HEK293 (cell line): ENCODE data around the gene MTHFS.

Experiments used
- YY1 ChIP-seq: fragments of 450-650 bp; formaldehyde crosslinking; IDR thresholded peaks from 2 replicates; pipeline ENCODE4 v1.5.1; 2018; ENCODE audit warnings: missing biosample characterization, missing genetic modification characterization
- ZNF19 ChIP-seq: fragments of 450-650 bp; formaldehyde crosslinking; IDR thresholded peaks from 2 replicates; pipeline ENCODE4; 2016; ENCODE audit warnings: missing biosample characterization, missing genetic modification characterization, low read depth
- ZNF792 ChIP-seq: fragments of 450-650 bp; formaldehyde crosslinking; IDR thresholded peaks from 2 replicates; pipeline ENCODE4 v1.5.1; 2016; ENCODE audit warnings: missing biosample characterization, missing genetic modification characterization
- TF ChIP-seq, protein P1 (sequence below): fragments of 450-650 bp; formaldehyde crosslinking; IDR thresholded peaks from 2 replicates; pipeline ENCODE4 v1.5.1; 2016; ENCODE audit warnings: missing biosample characterization, missing genetic modification characterization
- TF ChIP-seq, protein P2 (sequence below): fragments of 450-650 bp; formaldehyde crosslinking; IDR thresholded peaks from 2 replicates; pipeline ENCODE4 v1.5.1; 2016; ENCODE audit warnings: missing biosample characterization, missing genetic modification characterization
- TF ChIP-seq, protein P3 (sequence below): fragments of 450-650 bp; formaldehyde crosslinking; IDR thresholded peaks from 2 replicates; pipeline ENCODE4 v1.5.1; 2016; ENCODE audit warnings: missing biosample characterization, missing genetic modification characterization, low read depth
- TF ChIP-seq, protein P4 (sequence below): fragments of 450-650 bp; formaldehyde crosslinking; IDR thresholded peaks from 2 replicates; pipeline ENCODE4 v1.5.1; 2017; ENCODE audit warnings: missing biosample characterization, missing genetic modification characterization
- TF ChIP-seq, protein P5 (sequence below): fragments of 450-650 bp; IDR thresholded peaks from 2 replicates; pipeline ENCODE4 v1.5.1; 2018; ENCODE audit warnings: missing biosample characterization, missing genetic modification characterization
- TF ChIP-seq, protein P6 (sequence below): fragments of 450-650 bp; formaldehyde crosslinking; optimal IDR thresholded peaks from 2 replicates; pipeline ENCODE3; 2016; ENCODE audit warnings: missing biosample characterization, mild to moderate bottlenecking, missing genetic modification characterization

DNA sequence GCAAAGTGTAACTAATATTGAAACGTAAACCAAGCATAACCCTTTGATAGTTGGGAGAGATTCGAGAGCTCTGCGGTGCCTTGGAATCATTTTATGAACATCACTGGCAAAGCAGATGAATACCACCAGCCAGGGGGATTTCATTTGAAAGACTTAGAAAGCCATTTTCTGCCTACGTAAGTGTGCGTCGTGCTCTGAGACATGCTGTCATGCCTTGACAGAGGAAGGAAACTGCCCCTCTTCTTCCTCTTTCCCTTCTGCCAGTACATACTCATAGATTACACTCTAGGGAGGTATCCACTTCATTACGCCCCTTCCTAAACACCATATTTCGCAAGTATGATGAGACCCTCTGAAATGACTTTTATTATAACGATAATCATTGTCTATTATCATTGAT is 3.3 kb upstream of the MTHFS start:
- TF ChIP-seq, protein P1, sequence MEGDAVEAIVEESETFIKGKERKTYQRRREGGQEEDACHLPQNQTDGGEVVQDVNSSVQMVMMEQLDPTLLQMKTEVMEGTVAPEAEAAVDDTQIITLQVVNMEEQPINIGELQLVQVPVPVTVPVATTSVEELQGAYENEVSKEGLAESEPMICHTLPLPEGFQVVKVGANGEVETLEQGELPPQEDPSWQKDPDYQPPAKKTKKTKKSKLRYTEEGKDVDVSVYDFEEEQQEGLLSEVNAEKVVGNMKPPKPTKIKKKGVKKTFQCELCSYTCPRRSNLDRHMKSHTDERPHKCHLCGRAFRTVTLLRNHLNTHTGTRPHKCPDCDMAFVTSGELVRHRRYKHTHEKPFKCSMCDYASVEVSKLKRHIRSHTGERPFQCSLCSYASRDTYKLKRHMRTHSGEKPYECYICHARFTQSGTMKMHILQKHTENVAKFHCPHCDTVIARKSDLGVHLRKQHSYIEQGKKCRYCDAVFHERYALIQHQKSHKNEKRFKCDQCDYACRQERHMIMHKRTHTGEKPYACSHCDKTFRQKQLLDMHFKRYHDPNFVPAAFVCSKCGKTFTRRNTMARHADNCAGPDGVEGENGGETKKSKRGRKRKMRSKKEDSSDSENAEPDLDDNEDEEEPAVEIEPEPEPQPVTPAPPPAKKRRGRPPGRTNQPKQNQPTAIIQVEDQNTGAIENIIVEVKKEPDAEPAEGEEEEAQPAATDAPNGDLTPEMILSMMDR (tag by site-specific recombination) = no peak
- TF ChIP-seq YY1 (tag by site-specific recombination) (no peak), ZNF19 (tag by site-specific recombination) (no peak), ZNF792 (tag by site-specific recombination) (no peak)
- TF ChIP-seq, protein P2, sequence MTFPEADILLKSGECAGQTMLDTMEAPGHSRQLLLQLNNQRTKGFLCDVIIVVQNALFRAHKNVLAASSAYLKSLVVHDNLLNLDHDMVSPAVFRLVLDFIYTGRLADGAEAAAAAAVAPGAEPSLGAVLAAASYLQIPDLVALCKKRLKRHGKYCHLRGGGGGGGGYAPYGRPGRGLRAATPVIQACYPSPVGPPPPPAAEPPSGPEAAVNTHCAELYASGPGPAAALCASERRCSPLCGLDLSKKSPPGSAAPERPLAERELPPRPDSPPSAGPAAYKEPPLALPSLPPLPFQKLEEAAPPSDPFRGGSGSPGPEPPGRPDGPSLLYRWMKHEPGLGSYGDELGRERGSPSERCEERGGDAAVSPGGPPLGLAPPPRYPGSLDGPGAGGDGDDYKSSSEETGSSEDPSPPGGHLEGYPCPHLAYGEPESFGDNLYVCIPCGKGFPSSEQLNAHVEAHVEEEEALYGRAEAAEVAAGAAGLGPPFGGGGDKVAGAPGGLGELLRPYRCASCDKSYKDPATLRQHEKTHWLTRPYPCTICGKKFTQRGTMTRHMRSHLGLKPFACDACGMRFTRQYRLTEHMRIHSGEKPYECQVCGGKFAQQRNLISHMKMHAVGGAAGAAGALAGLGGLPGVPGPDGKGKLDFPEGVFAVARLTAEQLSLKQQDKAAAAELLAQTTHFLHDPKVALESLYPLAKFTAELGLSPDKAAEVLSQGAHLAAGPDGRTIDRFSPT (tag by site-specific recombination) = no peak
- TF ChIP-seq, protein P3, sequence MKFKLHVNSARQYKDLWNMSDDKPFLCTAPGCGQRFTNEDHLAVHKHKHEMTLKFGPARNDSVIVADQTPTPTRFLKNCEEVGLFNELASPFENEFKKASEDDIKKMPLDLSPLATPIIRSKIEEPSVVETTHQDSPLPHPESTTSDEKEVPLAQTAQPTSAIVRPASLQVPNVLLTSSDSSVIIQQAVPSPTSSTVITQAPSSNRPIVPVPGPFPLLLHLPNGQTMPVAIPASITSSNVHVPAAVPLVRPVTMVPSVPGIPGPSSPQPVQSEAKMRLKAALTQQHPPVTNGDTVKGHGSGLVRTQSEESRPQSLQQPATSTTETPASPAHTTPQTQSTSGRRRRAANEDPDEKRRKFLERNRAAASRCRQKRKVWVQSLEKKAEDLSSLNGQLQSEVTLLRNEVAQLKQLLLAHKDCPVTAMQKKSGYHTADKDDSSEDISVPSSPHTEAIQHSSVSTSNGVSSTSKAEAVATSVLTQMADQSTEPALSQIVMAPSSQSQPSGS (tag by site-specific recombination) = no peak
- TF ChIP-seq, protein P4, sequence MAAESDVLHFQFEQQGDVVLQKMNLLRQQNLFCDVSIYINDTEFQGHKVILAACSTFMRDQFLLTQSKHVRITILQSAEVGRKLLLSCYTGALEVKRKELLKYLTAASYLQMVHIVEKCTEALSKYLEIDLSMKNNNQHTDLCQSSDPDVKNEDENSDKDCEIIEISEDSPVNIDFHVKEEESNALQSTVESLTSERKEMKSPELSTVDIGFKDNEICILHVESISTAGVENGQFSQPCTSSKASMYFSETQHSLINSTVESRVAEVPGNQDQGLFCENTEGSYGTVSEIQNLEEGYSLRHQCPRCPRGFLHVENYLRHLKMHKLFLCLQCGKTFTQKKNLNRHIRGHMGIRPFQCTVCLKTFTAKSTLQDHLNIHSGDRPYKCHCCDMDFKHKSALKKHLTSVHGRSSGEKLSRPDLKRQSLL = no peak
- TF ChIP-seq, protein P5, sequence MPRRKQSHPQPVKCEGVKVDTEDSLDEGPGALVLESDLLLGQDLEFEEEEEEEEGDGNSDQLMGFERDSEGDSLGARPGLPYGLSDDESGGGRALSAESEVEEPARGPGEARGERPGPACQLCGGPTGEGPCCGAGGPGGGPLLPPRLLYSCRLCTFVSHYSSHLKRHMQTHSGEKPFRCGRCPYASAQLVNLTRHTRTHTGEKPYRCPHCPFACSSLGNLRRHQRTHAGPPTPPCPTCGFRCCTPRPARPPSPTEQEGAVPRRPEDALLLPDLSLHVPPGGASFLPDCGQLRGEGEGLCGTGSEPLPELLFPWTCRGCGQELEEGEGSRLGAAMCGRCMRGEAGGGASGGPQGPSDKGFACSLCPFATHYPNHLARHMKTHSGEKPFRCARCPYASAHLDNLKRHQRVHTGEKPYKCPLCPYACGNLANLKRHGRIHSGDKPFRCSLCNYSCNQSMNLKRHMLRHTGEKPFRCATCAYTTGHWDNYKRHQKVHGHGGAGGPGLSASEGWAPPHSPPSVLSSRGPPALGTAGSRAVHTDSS (tag by site-specific recombination) = no peak
- TF ChIP-seq, protein P6, sequence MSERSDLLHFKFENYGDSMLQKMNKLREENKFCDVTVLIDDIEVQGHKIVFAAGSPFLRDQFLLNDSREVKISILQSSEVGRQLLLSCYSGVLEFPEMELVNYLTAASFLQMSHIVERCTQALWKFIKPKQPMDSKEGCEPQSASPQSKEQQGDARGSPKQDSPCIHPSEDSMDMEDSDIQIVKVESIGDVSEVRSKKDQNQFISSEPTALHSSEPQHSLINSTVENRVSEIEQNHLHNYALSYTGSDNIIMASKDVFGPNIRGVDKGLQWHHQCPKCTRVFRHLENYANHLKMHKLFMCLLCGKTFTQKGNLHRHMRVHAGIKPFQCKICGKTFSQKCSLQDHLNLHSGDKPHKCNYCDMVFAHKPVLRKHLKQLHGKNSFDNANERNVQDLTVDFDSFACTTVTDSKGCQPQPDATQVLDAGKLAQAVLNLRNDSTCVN (tag by site-specific recombination) = no peak
